NCI-H2029 treated with DMSO at 0.1 percent for 48 hours (cell line): ENCODE measurements around the gene KIAA1328.

Experiments
- DNase-seq: peaks from one replicate; lab custom pipeline; 2025; lab: John Stamatoyannopoulos, UW

The KIAA1328 gene

DNA sequence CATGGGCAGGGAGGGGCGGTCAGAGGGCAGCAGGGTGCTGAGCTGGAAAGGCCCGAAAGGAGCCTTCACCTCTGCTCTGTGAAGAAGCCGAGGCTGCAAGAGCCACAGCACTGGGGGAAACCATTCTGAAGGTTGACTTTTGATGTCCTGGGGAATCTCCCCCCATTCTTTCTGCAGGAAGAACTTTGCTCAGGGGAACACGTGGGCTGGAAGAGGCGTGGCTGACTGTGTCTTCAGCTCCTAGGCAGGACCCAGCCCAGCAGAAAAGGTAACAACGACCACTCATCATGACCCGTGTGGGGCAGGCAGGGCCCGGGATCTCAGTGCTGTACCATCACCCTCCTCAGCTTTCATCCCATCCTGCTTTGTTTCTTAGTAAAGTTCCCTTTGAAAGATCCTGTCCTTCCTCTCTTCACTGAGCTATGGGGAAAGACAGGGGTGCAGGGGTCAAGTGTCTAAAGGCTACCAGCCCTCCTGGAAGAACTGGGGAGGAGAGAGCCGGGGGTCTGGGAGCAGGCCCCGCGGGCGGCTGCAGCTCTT is 424.0 kb downstream of the KIAA1328 start:
- no peak for DNase-seq

DNA sequence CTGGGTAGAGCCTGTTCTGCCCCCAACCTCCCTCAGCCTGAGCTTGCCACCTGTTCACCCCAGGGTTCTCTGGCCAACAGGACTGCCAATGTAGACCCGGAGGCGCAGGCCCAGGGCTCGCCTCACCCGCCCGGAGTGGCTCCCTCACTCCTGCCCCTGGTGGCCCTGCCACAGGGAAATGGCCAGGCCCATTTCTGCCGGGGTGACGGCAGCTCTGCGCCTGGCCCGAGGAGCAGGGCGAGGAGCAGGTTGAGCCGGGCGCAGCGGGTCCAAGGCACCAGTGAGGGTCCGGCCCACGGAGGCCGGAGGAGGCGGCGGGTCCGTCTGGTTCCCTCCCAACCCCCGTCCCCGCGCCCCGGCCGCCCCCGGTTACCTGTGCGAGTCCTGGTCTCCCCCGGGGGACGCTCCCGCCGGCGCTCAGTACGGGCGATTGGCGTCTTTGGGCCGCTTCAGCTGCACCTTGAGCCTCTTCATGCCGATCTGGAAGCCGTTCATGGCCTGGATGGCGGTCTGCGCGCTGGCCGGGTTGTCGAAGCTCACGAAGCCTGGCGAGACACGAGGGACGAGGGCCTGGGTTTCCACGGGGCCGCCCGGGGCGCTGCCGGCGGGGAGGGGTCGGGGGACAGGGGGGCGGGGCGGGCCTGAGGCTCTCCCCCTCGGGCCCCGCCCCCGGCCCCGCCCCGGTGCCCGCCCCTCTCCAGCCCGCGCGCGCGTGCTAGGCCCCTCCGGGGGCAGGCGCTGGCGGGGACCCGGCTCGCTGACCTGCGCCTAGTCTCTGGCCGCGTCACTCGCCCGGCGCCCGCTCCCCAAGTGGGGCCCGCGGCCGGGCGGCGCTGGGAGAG is 424.7 kb downstream of the KIAA1328 start:
- no peak for DNase-seq

DNA sequence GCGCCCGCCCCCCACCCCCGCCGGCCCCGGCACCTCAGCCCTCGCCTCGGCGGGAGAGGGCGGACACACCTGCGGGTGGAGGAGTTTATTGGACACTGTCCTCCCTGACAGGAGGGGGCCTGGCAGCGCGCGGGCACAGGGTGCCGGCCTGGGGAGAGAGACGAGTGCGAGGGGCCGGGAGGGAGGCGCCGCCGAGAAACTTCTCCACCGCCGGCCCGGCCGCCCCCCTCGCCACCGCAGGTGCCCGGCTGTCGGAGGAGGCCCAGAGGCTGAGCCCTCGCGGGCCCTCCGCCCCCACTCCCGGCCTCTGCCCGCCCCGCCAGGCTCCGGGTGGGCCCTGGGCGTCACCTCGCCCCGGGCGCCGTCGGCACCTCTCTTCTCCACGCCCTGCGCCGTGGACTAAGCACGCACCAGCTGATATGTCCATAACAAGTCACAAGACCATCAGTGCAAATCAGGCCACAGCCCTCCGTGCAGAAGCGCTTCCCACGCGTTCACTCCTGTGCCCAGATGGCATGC is 425.4 kb downstream of the KIAA1328 start:
- no peak for DNase-seq

DNA sequence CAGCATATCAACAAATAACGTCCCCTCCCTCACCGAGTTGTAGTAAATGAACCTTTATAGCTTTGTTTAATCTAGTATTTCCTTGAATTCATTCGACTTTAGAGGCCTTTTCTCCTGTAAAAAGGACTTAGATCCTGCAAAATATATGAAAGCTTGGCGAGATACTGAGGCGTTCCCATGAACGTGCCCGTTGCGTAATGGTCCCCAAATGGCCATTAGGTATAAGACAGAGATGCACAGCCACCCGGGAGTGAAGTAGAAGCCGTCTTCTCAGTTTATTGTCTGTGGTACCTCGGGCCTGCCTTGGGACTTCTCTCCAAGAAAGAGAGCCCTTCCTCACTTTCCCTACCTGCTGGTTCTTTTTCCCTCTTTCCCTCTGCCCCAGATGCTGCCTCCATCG is 426.0 kb downstream of the KIAA1328 start:
- no peak for DNase-seq

DNA sequence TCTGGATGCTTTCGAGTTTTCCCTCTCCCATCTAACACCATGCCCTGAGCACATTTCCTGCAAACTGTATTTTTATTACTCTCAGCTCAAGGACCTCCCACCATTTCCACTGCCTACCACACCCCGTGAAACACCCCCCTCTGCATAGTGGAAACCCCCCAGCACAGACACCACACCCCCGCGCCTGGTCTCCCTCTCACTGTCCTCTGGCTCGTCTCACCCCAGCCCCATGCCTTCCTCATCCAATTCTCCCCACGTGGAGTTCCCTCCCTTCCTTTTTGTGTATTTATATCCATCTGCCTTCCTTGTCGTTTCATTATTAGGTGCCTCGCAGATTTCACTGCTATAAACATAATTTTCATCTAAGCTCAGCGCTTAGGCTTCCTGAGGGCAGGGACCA is 429.2 kb downstream of the KIAA1328 start:
- no peak for DNase-seq

DNA sequence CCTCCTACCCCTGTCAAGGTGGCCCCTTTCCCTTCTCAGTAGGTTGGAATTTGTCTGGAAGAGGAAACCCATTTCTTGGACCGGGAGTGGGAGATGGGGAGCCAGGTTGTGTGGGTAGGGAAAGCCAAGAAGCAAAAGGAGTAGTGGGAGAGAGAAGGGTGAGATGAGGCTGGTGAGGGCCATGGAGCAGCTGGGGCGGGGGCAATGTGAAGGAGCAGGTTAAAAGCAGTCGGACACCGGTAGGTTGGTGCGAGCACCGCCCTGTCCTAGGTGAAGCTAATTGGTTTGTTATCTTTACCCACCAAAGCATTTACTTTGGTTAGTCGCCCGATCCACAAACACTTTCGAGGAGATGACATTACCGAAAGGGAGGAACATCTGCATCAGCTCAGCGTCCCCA is 429.9 kb downstream of the KIAA1328 start:
- no peak for DNase-seq

DNA sequence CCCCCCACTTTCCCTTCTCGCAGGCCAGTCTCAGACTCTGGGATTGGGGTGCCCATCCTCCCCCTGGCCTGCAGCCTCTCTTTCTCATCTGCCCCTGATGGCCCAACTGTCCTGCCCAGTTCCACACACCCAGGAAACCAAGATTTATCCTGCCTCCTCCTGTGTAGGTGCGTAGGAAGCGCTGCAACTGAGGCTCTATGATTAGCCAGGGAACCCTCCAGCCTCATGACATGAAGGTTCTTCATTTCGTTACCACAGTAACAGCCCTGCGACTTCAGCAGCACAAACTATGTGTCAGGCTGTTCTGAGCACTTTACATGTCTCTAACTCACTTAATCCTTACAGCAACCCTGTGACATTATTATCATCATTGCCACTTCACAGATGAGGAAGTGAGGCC is 430.8 kb downstream of the KIAA1328 start:
- DNase-seq, result no peak

DNA sequence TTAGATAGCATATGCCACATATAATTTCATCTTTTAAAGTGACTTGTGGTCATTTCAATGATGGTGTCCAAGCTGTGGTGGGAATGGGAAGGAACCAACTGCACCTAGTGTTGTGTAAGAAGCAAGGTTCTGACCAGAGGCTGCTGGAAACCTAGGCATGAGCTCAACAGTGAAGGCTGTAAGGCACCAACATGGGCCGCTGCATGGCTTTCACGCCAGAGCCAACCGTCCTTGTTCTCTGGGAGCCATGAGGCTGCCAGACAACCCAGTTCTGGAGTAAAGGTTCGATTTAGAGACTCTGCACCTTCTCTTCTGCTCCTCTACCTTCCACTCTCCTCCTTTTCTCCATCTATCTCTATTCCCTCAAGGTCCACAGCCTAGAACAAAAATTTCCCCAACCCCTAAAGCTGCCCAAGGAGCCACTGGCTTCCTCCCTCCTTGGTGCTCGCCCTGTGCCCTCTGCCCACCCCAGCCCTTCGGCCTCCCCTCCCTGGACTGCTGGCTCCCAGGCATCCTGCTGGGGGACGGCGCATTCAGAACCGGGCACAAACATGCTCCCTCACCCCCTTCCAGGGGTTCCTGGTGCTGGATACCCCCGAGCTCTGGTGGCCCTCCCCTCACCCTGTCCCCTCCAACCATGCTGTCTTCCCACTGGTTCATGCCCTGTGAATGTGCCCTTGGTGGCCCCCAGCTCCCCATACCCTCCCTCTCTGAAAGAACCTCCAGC is 431.6 kb downstream of the KIAA1328 start:
- DNase-seq, result no peak

DNA sequence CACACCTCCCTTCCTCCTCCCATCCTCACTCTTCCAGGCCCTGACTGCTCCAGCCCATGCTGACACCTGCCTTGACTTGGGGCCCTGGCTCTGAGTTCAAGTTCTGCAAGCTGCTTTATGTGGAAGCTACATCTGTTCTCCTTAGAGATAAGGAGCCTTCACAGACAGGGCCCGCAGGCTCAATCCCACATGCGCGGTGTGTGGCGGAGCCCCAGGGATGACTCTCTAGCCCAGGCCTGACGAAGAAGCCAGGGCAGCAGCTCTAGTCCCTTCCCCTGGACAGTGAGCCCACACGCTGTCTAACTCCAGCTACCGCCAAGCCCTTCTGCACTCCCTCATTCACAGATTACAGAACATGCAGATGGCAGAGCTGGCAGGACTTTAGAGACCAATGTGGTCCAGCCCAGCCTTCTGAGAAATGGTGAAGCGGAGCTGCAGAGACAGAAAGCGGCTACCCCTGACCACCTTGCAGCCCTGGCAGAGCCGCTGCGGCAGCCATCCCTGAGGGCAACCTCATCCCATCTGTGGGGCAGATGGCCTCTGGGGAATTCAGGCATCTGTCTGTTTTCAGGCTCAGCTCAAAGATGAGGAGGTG is 432.4 kb downstream of the KIAA1328 start:
- no peak for DNase-seq

DNA sequence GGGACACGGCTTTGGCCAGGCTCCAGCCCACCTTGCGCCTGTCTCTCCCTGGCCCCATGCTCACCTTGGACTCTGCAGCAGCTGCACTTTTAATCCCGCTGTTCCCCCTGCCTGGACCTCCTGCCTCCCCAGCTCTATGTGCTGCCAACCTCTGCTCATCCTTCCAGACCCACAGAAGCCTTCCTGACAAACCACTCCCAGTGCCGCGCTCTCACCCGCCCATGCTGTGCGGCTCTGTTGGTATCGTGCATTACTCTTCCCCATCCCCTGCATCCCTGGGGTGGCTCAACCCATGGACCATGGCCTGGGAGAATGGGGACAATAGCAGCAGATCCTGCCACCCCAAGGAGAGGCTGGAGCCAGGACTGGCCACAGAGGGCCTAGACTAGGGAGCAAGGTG is 433.1 kb downstream of the KIAA1328 start:
- DNase-seq, result no peak

DNA sequence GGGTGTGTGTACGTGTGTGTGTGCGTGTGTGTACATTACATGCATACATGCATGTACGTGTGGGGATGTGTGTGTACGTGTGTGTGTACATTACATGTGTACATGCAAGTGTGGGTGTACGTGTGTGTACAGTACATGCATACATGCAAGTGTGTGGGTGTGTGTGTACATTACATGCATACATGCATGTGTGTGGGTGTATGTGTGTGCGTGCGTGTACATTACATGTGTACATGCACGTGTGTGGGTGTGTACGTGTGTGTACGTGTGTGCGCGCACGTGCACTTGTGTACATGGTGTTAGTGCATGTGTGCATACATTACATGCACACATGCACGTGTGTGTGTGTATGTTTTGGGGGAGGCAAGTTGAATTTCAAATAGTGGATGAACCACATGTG is 436.0 kb downstream of the KIAA1328 start:
- no peak for DNase-seq

DNA sequence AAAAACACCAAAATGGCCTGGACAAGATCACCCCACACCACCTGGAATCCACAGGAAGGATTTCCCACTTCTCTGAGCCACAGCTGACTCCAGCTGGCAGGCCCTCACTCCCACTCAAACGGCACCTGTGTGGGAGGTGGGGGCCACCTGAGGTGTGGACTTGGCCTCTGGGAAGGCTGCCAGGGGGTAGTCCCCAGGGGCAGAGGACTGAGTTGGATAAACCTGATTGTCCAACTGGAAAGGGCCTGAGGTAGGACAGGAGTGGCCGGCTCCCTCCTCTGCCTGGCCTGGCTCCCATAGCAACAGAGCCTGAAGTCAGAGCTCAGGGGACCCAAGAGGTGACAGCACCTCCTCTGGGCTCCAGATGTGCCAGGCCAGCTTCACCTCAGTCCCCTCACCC is 436.5 kb downstream of the KIAA1328 start:
- DNase-seq, result no peak

DNA sequence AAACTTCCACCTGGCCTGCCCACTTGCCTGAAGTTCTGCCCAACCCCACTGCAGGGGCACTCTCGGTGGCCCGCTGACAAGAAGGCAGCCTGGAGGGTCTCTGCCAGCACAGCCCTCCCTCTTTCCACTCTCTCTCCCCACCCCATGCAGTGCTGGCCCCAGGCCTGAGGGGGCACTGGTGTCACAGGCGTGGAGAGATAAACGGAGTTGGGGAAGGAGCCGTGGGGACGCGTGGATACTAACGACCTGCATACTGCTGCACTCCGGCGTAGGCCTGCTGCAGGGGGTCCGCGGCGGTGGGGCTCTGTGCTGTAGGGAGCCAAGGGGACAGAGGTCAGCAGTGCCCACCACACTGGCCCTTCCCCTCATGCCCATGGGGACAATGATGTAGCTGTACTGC is 437.4 kb downstream of the KIAA1328 start:
- no peak for DNase-seq

DNA sequence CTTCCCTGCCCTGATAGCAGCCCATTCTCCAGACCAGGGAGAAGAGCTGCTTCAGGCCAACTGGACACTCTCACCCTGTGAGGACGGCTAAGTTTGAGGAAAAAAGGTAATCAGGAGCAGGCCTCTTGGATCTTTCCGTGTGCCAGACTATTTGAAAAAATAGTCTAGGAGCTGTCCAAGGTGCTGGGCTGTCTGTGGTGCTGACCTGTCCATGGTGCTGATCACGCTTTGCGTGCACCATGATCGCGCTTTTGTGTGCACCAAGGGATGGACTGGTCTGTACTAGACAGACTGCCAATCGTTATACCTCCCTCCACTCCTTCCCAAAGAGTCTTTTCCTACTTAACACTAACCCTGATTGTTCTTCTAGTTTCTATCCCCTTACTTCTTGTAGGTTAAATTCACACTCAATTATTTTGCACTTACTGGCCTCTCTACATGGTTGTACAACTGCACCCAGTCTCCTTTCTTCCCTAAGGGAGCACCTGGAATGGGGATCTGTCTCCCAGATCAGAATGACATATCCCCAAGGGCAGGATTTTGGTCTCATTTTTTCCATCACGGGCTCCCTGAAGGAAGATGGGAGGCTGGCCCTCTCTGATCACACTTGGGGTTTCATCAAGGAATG is 441.2 kb downstream of the KIAA1328 start:
- no peak for DNase-seq

DNA sequence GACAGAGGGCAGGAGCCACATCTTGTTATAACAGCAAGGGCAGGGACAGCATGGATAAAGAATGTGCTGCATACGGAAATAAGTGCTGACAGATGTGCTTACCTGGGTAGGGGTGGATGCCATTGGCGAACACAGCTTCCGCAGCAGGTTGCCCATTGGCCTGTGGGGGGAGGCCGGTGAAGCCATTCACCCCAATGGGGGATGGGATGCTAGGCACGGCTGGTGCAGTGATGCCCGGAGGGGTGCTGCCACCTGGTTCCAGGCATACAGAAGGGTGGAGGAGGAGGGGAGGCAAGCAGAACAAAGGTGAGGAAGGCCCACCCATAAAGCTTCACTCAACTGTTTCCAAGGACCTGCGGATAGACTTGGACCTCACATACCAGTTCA is 441.7 kb downstream of the KIAA1328 start:
- DNase-seq, result no peak

DNA sequence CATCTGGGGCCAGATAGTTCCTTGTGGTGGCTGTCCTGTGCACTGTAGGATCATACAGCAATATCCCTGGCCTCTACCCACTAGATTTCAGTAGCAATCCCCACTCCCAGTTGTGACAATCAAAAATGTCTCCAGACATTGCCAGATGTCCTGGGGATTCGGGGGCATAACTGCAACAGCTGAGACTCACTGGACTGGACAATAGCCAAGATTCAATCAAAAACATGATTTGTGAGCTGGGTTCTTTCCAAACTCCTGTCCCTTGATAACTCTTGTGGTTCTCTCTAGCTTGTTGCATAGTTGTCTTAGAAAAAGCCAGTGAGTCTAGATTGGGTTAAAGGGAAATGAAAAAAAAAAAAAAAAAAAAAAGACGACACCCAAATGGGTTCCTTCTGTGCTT is 443.3 kb downstream of the KIAA1328 start:
- DNase-seq, result no peak

DNA sequence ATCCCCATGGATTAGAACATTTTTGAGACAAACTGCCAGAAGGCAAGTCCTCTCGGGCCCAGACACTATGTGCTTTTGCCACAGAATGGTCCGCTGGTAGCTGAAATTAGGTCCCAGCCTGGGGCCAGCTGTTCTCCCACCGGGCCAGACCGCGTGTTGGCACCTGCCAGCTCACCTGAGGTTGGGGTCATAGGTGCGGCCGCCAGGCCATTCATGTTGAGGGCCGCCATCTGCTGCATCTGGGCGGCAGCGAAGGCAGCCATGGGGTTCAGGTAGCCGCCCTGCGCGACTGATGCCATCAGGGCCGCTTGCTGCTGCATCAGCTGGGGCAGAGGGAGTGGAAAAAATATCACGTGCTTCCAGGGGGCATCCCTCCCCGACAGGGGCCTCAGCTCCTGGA is 443.9 kb downstream of the KIAA1328 start:
- no peak for DNase-seq

DNA sequence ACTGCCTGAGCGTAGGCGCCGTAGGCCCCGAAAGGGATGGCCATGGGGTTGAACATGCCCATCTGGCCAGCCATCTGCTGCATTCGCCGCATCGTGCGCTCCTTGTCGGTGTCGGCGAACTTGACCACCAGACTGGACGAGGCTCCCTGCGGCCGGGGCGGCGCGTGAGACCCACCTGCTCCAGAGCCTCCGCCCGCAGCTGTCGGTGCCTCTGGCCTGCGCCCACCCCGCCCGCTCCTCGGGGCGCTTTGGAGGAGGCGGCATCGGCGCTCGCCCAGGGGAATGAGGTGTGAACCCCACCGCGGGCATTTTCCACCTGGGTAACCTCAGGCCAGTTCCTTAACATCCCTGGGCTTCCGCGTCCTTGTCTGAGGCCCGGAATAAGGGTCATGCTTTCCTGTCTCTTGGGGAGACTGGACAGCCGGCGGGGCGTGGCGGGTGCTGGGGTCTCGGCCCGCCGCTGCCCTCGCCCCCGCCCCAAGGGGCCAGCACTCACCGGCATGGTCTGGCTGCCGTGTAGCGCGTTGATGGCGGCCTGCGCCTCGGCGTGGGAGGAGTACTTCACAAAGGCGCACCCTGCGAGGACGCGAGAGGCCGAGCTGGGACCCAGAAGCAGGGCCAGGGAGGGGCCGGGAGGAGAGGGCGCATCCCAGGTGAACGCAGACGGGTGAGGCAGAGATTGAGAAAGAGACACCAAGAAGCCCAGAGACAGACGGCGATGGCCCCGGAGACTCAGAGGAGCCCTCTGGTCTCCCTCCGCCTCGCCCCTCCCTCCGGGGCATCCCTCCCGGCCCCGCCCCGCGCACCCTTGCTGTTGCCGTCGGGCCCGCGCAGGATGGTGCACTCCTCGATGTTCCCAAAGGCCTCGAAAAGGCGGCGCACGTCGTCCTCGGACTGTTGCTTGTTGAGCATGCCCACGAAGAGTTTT is 445.6 kb downstream of the KIAA1328 start:
- DNase-seq, result no peak

DNA sequence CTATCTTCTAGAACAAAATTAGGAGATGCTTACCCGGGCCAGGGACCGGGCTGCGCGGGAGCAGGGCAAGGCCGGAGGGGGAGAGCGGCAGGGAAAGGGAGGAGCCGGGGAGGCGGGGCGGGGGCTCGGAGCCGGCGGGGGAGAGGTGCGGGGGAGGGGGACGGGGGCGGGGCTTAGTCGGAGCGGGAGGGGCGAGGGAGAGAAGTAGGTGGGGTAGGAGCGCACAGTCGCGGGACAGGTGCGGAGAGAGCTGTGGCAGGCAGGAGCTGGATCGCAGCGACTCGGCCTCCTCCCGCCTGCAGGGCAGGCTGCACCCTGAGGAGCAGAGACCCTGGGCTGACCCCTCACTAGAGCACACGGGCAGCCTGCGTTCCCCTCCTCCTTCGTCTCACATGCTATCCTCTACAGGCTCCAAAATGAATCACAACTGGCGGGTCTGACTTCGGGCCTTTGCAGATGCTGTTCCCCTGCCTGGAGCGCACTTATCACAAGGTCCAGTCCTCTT is 446.4 kb downstream of the KIAA1328 start:
- DNase-seq, result no peak

DNA sequence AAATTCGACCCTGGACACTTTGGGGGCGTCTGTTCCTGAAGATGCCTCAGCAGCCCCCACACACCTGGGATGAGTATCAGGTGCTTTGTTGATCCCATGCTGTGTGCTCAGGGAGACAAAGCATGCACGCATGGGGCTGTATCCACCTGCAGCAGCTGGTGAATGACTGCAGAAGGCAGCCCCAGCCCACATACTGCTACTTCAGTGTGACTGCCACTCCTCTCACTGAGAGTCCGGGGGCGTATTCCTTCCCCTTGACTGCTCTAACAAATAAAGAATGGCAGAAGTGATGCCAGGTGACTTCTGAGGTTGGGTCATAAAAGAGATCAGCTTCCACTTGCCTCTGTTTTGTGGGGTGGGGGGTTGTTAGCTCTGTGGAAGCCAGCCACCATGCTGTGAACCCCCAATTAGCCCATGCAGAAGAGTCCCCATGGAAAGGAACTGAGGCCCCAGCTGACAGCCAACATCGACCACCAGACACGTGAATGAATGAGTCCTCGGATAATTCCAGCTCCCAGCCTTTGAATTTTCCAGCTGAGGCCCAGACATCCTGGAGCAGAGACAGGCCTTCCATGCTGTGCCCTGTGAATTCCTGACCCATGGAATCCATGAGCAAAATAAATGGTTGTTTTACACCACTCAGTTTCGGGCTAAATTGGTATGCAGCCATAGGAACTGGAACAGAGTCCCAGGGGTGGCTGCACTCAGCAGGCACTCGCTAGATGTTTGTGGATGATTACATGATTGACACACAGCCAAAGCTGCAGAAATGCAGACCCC is 447.4 kb downstream of the KIAA1328 start:
- DNase-seq, result no peak
